AG10803 (cell line): ENCODE data around the gene PHKA2.
A peak's percentile ranks its signal among the peaks of the same experiment; 100 is the strongest.

Source experiments
- DNase-seq: peaks from one replicate; pipeline ENCODE4 v3.0.0; 2010; ENCODE audit warnings: low read depth
- H3K4me3 ChIP-seq: 2 replicates; pipeline ENCODE4 v1.5.1; 2011; ENCODE audit warnings: mild to moderate bottlenecking, low read length, control low read depth
- CTCF ChIP-seq: conservative IDR thresholded peaks from 2 replicates; pipeline ENCODE4 v1.5.1; 2011; ENCODE audit warnings: mild to moderate bottlenecking, low read length, control low read depth, inconsistent platforms

The PHKA2 gene

GRCh38 chrX:18962329-18962728, 21.6 kb downstream of the PHKA2 start:
- no peak overlapping the region for H3K4me3 ChIP-seq
- TF ChIP-seq CTCF = no peak
- no peak for DNase-seq

DNA sequence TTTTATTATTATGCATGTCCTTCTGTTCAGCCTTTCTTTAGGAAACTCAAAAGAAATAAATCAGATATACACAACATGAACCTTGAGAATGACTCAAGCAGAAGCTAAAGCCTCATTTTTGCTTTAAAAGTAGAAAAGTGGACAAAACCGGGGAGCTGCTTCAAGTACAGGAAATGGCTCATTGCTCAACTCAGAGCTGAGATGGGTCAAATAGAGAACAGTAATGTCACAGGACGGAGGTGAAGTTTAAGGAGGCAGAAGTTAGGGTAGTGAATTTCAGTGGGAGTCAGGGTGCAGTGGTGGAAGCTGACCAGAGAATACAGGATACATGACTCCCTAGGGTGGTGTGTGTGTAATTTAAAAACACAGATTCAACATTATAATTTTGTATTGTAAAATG, 22.2 kb downstream of the PHKA2 start:
- H3K4me3 ChIP-seq = no peak overlapping the region
- TF ChIP-seq CTCF = no peak
- peak; percentile 12 for DNase-seq

DNA sequence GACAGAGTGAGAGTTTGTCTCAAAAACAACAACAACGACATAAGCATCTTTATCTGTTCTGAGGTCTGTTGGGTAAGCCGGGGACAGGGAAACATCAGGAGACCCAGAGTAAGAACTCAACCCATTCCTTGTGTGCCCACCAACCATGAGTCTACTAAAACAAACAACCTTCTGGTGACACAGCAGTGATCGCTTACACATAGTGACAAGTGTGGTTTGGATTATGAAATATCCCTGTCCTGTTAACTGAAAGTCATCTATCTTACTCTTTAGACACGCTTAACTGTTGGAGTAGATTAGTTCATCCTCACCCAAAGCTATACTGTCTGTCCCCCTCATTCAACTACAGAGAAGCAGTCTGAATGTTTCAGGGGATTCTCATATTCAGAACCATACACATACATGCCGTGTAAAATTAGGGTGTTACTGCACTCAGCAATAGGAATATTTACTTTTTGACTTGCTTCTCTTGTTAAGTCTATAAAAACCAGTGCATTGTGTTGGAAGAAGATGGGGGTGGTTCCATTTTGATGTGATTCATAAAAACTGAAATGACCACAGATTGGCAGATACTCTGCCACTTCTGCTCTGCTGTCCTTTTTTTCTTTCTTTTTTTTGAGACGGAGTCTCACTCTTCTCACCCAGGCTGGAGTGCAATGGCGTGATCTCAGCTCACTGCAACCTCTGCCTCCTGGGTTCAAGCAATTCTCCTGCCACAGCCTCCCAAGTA, 27.4 kb downstream of the PHKA2 start:
- no peak for DNase-seq
- no peak overlapping the region for H3K4me3 ChIP-seq
- TF ChIP-seq CTCF = no peak

- no peak overlapping the region for H3K4me3 ChIP-seq
- no peak for TF ChIP-seq CTCF
- DNase-seq = no peak
Measured at GRCh38 chrX:18955676-18956075, 28.2 kb downstream of the PHKA2 start.

DNA sequence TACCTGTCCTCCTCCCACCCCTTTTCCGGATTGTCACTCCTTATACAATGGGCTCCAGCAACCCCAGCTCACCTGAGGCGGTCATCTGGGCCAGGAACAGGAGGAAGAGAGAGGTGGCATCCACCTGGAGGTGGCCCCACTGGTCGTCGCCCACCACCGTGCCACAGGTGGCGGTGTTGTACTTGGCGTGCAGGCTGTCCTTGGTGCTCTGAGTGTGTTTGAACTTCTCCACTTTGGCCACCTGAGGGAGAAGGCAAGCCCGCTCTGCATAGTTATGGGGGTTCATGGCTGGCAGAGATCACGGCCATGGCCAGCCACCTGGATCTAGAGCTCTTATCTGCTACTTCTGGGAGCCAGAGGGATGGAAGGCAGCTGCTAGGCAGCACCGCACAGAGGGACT, 32.9 kb downstream of the PHKA2 start:
- DNase-seq = no peak
- TF ChIP-seq CTCF = no peak
- no peak overlapping the region for H3K4me3 ChIP-seq

GRCh38 chrX:18949944-18950301, 34.0 kb downstream of the PHKA2 start:
- no peak overlapping the region for H3K4me3 ChIP-seq
- TF ChIP-seq CTCF = no peak
- no peak for DNase-seq

- H3K4me3 ChIP-seq = no peak overlapping the region
- no peak for DNase-seq
- no peak for TF ChIP-seq CTCF
Measured at GRCh38 chrX:18949291-18949943, 34.5 kb downstream of the PHKA2 start.
